Non-pigmented ciliary epithelial cell (primary cell): ENCODE data around the gene UBE2Z.
"Not testable (repeated sequence)": the region's sequence is repeated elsewhere in the genome, so short reads cannot be mapped to it uniquely, and the experiment has no call there.

Experiments used
- DNase-seq: peaks from one replicate; pipeline ENCODE4 v3.0.0-alpha.2; 2010; ENCODE audit warnings: low read depth

The UBE2Z gene

DNA sequence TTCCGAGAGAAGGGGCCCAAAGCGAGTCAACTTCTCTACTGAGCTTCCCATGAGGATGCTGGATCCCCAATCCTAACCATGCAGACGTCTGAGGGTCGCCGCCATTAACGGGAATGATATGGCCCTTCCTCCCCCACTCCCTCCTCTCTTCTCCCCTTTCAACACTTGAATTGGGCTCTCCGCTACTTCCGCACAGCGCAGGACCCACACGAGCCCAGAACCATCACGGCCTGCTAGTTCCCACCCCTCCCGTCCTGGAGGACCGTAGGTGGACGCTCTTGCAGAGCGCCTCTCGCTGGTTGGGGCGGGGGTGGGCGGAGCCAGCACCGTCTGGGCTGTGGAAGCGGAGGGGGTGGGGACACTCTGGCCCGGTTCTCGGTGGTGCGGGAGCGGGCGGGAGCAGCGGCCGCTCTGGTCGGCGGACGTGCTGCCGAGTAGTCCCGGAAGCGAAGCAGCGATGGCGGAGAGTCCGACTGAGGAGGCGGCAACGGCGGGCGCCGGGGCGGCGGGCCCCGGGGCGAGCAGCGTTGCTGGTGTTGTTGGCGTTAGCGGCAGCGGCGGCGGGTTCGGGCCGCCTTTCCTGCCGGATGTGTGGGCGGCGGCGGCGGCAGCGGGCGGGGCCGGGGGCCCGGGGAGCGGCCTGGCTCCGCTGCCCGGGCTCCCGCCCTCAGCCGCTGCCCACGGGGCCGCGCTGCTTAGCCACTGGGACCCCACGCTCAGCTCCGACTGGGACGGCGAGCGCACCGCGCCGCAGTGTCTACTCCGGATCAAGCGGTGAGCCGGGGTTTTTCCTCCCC is at the start of gene UBE2Z:
TSS of gene UBE2Z (plus strand) at position 361 of the 797 bp plus-strand sequence. CDS start at position 458, 97 bp downstream.
- peak; percentile 70 for DNase-seq

- no peak for DNase-seq
Measured at GRCh38 chr17:48860034-48860433, 48.2 kb upstream of the UBE2Z start.

DNA sequence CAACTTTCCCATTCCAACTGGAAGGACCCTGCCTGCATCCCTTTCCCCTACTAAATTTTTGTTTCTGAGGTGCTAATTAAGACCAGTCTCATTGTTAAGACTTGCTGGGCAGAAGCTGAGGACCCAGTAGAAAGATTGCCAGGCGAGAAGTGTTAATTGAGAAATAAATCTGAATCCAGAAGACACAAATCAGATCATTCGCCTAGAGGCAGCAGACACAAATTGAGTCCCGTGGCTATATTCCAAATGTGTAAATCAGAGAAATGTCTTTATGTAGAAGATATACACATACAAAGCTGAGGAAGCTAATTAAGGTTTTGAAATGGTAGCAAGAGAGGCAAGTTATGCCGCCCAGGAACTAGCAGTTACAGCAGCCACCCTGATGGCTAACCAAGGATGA is 47.8 kb upstream of the UBE2Z start:
- no peak for DNase-seq

DNA sequence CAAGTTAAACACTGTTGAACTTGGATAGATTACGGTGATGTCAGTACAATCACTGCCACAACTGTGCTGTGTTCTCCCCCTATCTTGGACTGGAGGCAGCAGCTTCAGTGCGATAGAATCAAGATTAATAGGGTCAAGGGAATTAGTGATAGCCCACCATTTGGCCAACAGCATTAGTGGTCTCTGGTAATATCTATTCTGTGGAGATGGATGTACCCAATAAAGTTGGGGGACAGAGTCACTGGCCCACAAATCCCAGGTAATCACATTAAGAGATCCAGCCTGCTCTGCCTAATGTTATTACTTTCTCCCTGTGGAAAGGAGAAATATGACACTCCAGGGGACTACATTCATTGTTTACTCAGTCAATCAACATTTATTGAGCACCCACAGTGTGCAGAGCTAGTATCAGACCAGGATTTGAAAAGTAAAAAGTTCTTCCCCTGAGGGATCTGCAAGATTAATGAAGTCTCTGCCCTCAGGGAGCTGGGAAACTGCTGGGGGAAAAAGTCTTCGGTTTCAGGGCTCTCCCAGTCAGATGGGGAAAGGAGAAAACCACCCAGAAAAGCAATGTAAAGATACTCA is 39.2 kb upstream of the UBE2Z start:
- no peak for DNase-seq

DNA sequence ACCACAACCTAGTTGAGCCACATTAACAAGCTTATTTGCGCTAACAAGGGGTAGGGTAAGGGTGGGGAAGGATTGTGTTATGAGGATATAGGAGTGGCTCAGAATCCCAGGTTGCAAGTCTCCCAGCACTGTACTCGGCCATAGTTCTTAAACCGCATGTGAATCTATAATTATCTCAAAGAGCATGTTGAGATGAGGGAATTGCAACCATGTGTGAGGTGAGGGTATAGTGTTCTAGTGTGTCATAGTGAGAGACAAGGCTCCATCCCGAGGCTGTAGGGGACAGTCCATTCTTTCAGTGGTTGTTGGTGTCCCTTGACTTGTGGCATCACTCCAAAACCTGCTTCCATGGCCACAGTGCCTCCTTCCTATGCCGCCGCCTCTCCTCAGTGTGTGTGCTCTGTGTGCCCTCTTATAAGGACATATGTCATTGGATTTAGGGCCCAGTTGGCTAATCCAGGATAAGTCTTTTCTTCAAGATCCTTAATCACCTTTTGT is 38.3 kb upstream of the UBE2Z start:
- DNase-seq: no peak

DNA sequence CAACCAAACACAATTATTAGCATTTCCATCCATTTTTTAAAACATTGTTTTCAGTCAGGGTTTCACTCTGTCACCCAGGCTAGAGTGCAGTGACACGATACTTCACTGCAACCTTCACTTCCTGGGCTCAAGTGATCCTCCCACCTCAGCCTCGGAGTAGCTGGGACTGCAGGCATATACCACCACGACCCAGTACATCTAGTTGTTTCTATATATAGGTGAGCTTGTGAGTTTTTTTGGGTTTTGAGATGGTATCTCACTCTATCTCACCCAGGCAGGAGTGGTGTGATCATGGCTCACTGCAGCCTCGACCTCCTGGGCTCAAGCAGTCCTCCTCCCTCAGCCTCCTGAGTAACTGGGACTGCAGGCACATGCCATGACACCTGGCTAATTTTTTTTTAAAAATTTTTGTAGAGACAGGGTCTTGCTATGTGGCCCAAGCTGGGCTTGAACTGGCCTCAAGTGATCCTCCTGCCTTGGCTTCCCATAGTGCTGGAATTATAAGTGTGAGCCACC is 37.1 kb upstream of the UBE2Z start:
- DNase-seq: no peak

GRCh38 chr17:48871551-48872351 is 36.5 kb upstream of the UBE2Z start:
- no peak for DNase-seq

- not testable (repeated sequence) for DNase-seq
Measured at GRCh38 chr17:48872409-48872808, 35.8 kb upstream of the UBE2Z start.

DNA sequence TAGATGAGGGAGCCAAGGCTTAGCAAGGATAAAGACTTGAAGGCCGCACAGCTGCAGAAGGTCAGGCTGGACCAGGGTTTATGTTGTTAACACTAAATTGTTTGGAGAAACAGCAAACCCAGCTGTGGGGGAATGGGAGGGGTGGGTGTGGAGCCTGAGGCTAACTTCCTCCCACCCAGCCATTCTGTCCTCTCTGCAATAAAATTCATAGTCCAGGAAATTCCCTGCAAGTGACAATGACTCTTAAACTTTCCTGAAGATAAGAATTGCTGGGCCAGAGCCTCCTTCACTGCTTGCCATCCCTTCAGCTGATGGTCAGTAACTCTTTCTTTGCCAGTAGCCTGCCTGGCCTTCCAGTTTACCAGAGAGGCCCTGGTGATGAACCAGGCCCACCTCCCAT is 35.0 kb upstream of the UBE2Z start:
- no peak for DNase-seq

- DNase-seq: no peak
Measured at GRCh38 chr17:48873696-48874443, 34.3 kb upstream of the UBE2Z start.

DNA sequence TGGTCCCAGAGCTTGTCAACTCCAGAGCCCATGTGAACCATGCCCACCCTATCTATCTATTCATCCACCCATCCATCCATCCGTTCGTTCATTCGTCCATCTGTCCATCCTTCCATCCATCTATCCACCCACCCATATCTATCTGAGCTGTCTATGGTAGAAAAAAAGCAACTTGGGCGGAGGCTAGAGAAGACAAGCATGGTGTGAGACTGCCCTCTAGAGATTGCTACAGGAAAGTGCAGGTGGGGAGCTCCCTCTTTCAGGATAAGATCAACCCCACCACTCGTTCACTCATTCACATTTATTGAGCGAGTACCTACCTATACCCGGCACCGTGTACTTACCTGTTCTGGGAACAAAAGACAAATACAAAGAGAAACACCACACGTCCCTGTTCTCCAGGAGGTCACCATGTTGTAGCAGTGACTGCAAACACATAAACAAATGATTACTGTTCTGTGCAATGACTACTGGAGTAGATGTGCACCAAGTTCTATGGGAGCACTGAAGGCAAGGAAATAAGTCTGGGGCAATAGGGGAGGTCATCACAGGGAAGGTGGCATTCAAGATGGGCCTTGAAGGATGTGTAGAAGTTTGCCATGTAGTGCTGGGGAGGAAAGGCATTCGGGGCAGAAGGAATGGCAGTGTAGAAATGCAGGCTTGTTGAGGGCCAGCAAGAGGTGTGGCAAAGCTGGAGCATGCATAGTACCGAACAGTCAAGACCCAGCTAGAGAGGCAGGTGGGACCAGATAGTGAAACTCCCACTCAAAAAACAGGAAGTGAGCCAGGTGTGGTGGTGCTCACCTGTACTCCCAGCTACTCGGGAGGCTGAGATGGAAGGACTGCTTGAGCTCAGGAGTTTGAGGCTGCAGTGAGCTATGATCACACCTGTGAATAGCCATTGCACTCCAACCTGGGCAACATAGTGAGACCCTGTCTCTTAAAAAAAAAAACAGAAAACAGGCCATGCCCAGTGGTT is 29.0 kb upstream of the UBE2Z start:
- DNase-seq: no peak

DNA sequence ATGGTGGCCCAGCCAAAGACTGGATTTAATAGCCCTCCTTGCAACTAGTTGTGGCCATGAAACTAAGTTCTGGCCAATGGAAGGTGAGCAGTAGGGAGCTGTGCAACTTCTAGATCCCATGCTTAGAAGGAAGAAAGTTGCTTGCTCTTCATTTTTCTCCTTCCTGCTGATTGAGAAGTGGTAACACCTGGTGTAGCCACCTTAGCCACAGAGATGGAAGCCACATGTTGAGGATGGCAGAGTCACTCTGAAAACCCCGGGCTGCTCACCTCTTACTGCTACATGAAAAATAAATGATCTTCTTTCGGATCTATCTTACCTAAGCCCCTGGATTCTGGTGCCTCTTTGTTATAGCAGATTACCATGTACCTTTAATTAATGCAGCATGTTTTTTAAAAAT is 25.9 kb upstream of the UBE2Z start:
- DNase-seq: no peak

DNA sequence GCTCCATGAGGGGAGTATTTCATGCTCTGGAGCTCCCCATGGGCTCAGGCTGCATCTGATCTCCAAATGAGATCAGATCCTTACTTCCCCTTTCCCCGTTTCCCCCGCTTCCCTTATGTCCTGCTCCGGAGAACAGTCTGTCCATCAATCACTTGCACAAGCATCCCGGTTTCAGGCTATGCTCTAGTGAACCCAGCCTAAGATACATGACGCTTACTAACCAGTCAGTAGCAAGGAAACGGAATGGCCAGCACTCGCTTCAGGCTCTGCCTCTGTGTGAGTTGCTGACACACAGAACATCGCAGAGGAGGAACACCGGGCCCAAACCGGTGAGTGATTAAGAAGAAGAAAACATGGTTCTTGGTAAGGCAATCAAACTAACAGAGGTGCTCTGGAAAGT is 25.0 kb upstream of the UBE2Z start:
- DNase-seq: no peak

DNA sequence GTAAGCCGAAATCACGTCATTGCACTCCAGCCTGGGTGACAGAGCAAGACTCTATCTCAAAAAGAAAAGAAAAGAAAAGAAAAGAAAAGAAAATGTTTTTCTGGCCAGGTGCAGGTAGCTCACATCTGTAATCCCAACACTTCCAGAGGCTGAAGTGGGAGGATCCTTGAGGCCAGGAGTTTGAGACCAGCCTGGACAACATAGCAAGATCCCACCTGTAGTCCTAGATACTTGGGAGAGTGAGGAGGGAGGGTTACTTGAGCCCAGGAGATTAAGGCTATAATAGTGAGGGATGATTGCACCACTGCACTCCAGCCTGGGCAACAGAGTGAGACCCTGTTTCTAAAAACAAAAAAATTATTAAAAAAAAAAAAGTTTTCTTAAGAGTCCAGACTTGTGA is 18.1 kb upstream of the UBE2Z start:
- DNase-seq: no peak

DNA sequence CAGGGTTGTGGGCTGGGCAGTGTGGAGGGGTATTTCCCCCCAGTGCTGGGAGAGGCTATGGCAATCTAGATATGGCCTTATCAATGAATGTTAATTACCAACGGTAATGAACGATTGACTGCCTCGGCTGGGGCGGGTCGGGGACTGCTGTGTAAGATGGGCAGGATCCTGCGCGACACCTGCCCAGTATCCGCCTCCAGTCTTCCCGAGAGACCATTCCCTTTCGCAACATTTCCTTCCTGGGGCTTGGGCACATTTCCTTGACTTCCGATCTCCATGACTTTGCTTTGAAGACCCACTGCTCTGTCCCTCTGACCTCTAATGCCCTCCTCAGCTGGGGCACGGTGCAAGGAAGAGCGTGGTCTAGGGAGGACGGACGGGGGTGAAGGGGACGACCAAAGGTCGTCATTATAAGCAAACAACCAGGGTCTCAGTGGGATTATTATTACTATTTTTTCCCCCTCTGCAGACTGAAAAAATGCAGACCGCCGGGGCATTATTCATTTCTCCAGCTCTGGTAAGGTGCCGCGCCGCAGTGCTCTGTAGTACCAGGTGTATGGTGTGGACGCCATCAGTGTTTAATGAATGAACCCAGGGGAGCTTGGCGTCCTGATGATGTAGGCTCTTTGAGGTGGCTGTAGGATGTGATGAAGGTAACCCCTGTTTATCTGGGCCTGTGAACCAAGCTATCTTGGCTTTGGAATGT is 15.1 kb upstream of the UBE2Z start:
- no peak for DNase-seq

GRCh38 chr17:48893646-48894508 is 14.3 kb upstream of the UBE2Z start:
- no peak for DNase-seq

GRCh38 chr17:48894886-48895285 is 13.3 kb upstream of the UBE2Z start:
- no peak for DNase-seq

- no peak for DNase-seq
Measured at GRCh38 chr17:48901241-48901640, 7.0 kb upstream of the UBE2Z start.

DNA sequence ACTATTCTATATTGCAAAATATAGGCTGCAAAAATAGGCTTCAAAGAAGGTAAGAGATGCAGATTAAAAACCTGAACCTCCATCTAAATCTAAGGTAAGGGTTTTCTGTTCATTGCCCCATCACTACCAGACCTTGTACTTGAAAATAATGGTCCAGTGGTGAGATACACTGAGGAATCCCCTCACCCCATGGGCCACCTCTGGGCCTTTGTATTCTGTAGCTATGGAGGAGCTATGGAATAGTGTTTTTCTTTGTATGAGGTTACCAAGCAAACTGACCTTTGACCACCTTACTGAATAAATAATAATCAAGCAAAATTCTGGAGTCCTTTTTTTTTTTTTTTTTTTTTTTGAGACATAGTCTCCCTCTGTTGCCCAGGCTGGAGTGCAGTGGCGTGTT is 4.8 kb upstream of the UBE2Z start:
- no peak for DNase-seq
